ENCODE results near the gene TOR1AIP1. TPM values are rescaled to one million over a fixed set of nuclear protein-coding genes. Genes with fewer than 3 reads are reported as not detected.
A peak's percentile ranks its signal among the peaks of the same experiment; 100 is the strongest.

Gene TOR1AIP1
- total RNA-seq, 1 donor from 2014 or later, result 41.9 TPM

GRCh38 chr1:179966551-179966950 lies 84.5 kb downstream of the TOR1AIP1 start:
- no peak for DNase-seq (ENCODE audit: missing footprints)
- ATAC-seq, result no peak
- intact Hi-C loops (cut with DNase I), result no loop called here

- DNase-seq (ENCODE audit: missing footprints) (no peak), ATAC-seq (no peak)
- intact Hi-C loops (cut with DNase I), result no loop called here
Observed at GRCh38 chr1:179968284-179968993, 86.4 kb downstream of the TOR1AIP1 start.

GRCh38 chr1:179968994-179969919 lies 87.2 kb downstream of the TOR1AIP1 start:
- intact Hi-C loops (cut with DNase I), result no loop called here
- DNase-seq (ENCODE audit: missing footprints) (no peak), ATAC-seq (peak; percentile 58)

Other genes with a start within 250 kb of the TOR1AIP1 start
- gene FAM163A, start 139.0 kb upstream of the TOR1AIP1 start, total RNA-seq, result 0.65 TPM
- 48.8 TPM for gene TOR1AIP2, start 4.5 kb upstream of the TOR1AIP1 start, total RNA-seq
- gene CEP350, start 72.5 kb downstream of the TOR1AIP1 start, total RNA-seq, result 27.1 TPM

Measured in Right ventricle myocardium inferior (tissue), 1 donor.